GM12878 (cell line): Measurements from ENCODE around the gene CDH15. TPM values are rescaled to one million over a fixed set of nuclear protein-coding genes. Genes with fewer than 3 reads are reported as not detected.

Source experiments
- ATAC-seq: fragments of 200-7000 bp; cut with Tn5 transposase; 3 replicates; pipeline ENCODE4 v1.9.1; 2020; ENCODE audit warnings: mild to moderate bottlenecking, moderate library complexity
- BruUV-seq: library from RNA; stranded (reverse); fragments of 400-500 nt; replicated peaks from 2 replicates; lab custom pipeline; 2021; lab: Mats Ljungman, UMichigan
- CTCF ChIA-PET: fragments of 300-600 bp; sonication (Branson Sonifier 250); formaldehyde crosslinking; extraction: SDS; loops from one replicate; lab custom pipeline; 2021; ENCODE audit warnings: inconsistent platforms; lab: Yijun Ruan, JAX
- POLR2A ChIA-PET: fragments of 350-600 bp; formaldehyde crosslinking; extraction: SDS; loops from one replicate; lab custom pipeline; 2021; ENCODE audit warnings: inconsistent platforms; lab: Charles Lee
- RAD21 ChIA-PET: fragments of 300-600 bp; sonication (Branson Sonifier 250); formaldehyde crosslinking; loops from one replicate; lab custom pipeline; 2023; ENCODE audit warnings: antibody characterized with exemption; ENCODE audit not compliant: unreplicated experiment; lab: Charles Lee
- SMC1A ChIA-PET: fragments of 300-600 bp; sonication (Branson Sonifier 250); formaldehyde crosslinking; loops from one replicate; lab custom pipeline; 2023; ENCODE audit not compliant: unreplicated experiment, uncharacterized antibody; lab: Charles Lee
- DNase-seq: peaks from one replicate; pipeline ENCODE4 v3.0.0-alpha.2; 2011; ENCODE audit warnings: low read depth, low spot score
- FAIRE-seq: peaks from 3 replicates; lab custom pipeline; 2011; peaks lifted over from hg19 to GRCh38; lab: Jason Lieb, UNC
- H2AFZ ChIP-seq: 2 replicates; pipeline ENCODE4 v1.6.0; 2011; ENCODE audit warnings: low read depth, low read length, control low read depth; ENCODE audit not compliant: control insufficient read depth
- H3K27ac ChIP-seq: 2 replicates; pipeline ENCODE4 v1.5.1; 2011; ENCODE audit warnings: control low read depth; ENCODE audit not compliant: control insufficient read depth, insufficient read depth
- H3K27me3 ChIP-seq, 2 experiments: replicated peaks in 1 of 2; 2 replicates each; pipeline versions ENCODE4 v1.6.0 to v1.6.1; 2011; ENCODE audit warnings: low read length in 1 of 2; ENCODE audit not compliant: control insufficient read depth in 2 of 2, insufficient read depth in 2 of 2
- H3K36me3 ChIP-seq, 2 experiments: 2 replicates each; pipeline ENCODE4 v1.5.1; 2011; ENCODE audit warnings: low read length in 1 of 2; ENCODE audit not compliant: control insufficient read depth in 2 of 2, insufficient read depth in 2 of 2
- H3K4me1 ChIP-seq: 2 replicates; pipeline ENCODE4 v1.6.1; 2011; ENCODE audit warnings: mild to moderate bottlenecking, low read length, moderate library complexity, mixed read lengths; ENCODE audit not compliant: control insufficient read depth, insufficient read depth
- H3K4me2 ChIP-seq: 2 replicates; pipeline ENCODE4 v1.6.0; 2011; ENCODE audit warnings: control low read depth; ENCODE audit not compliant: control insufficient read depth, insufficient read depth
- H3K4me3 ChIP-seq: fragments of 200-600 bp; sonication (generic); 2 replicates; pipeline ENCODE4 v1.5.1; 2016
- H3K79me2 ChIP-seq: 2 replicates; pipeline ENCODE4 v1.6.0; 2011; ENCODE audit warnings: low read length; ENCODE audit not compliant: control insufficient read depth, insufficient read depth
- H3K9ac ChIP-seq: 2 replicates; pipeline ENCODE4 v1.8.0; 2011; ENCODE audit warnings: low read length, control low read depth, mixed read lengths; ENCODE audit not compliant: control insufficient read depth, insufficient read depth
- H3K9me3 ChIP-seq: replicated peaks from 3 replicates; pipeline ENCODE4 v1.5.1; 2011; ENCODE audit warnings: mild to moderate bottlenecking, low read length; ENCODE audit not compliant: control insufficient read depth, insufficient read depth
- H4K20me1 ChIP-seq: 2 replicates; pipeline ENCODE4 v1.6.0; 2011; ENCODE audit not compliant: control insufficient read depth, insufficient read depth
- BRCA1 ChIP-seq: IDR thresholded peaks from 2 replicates; pipeline ENCODE4 v1.6.1; 2011; ENCODE audit warnings: low read depth, low read length, improper control_type of control experiment
- CHD1 ChIP-seq: IDR thresholded peaks from 2 replicates; pipeline ENCODE4 v1.6.1; 2012; ENCODE audit warnings: low read depth, low read length, improper control_type of control experiment
- EGR1 ChIP-seq, 2 experiments: IDR thresholded peaks; 1 replicate in 1 of 2; 2 replicates in 1 of 2; pipeline ENCODE4 v1.6.1; 2011 to 2012; ENCODE audit warnings: low read depth in 2 of 2, low read length in 2 of 2, borderline replicate concordance in 1 of 2, mild to moderate bottlenecking in 1 of 2, moderate library complexity in 1 of 2
- IRF5 ChIP-seq: fragments of 450-650 bp; IDR thresholded peaks from 2 replicates; pipeline ENCODE4 v1.6.1; 2017; ENCODE audit warnings: borderline replicate concordance
- MYB ChIP-seq: fragments of 150-350 bp; IDR thresholded peaks from 2 replicates; pipeline ENCODE4 v1.6.1; 2014; ENCODE audit warnings: mild to moderate bottlenecking, low read depth, low read length, borderline replicate concordance
- NFIC ChIP-seq: IDR thresholded peaks from 2 replicates; pipeline ENCODE4 v1.6.1; 2012; ENCODE audit warnings: low read depth, mild to moderate bottlenecking, inconsistent platforms, low read length, moderate library complexity
- NR2C1 ChIP-seq: fragments of 450-650 bp; IDR thresholded peaks from 2 replicates; pipeline ENCODE4 v1.6.1; 2017; ENCODE audit warnings: antibody characterized with exemption, mild to moderate bottlenecking, moderate library complexity
- POLR2AphosphoS5 ChIP-seq: IDR thresholded peaks from 2 replicates; pipeline ENCODE4 v1.6.1; 2011; ENCODE audit warnings: mild to moderate bottlenecking, low read length, inconsistent platforms
- TAF1 ChIP-seq: IDR thresholded peaks from 2 replicates; pipeline ENCODE4 v1.6.1; 2011; ENCODE audit warnings: mild to moderate bottlenecking, low read depth, low read length, borderline replicate concordance
- TBL1XR1 ChIP-seq: IDR thresholded peaks from 2 replicates; pipeline ENCODE4 v1.6.1; 2012; ENCODE audit warnings: low read depth, low read length, improper control_type of control experiment
- TCF3 ChIP-seq: IDR thresholded peaks from 2 replicates; pipeline ENCODE4 v1.6.1; 2012; ENCODE audit warnings: low read depth, mild to moderate bottlenecking, low read length, borderline replicate concordance; ENCODE audit not compliant: insufficient read depth
- WRNIP1 ChIP-seq: IDR thresholded peaks from 2 replicates; pipeline ENCODE4 v1.6.1; 2011; ENCODE audit warnings: low read depth, low read length, improper control_type of control experiment, borderline replicate concordance
- ZNF217 ChIP-seq: fragments of 450-650 bp; IDR thresholded peaks from 2 replicates; pipeline ENCODE4 v1.6.1; 2017; ENCODE audit warnings: antibody characterized with exemption, mild to moderate bottlenecking
- ZNF274 ChIP-seq: IDR thresholded peaks from one replicate; pipeline ENCODE4 v1.8.0; 2011; ENCODE audit not compliant: insufficient read length, insufficient read depth
- WGBS: methylation state at CpG from one replicate; pipeline ENCODE4 v1.1.6; 2016; ENCODE audit warnings: low lambda C conversion rate; ENCODE audit not compliant: insufficient replicate concordance, insufficient coverage; ENCODE audit errors: missing lambda C conversion rate; 5-methylcytosine and 5-hydroxymethylcytosine counted together
- in situ Hi-C: fragments of 300-500 bp; cut with MboI; formaldehyde crosslinking; loops from 9 replicates; pipeline ENCODE4 v1.14.3; 2018; ENCODE audit warnings: mixed read lengths
- intact Hi-C: fragments of 100-400 bp; cut with micrococcal nuclease; formaldehyde crosslinking; loops from one replicate; pipeline ENCODE4 v1.14.2; 2022; ENCODE audit not compliant: unreplicated experiment
- polyA plus RNA-seq, 11 experiments: library from polyadenylated mRNA; depleted of rRNA in 4 of 11; unstranded in 6 of 11; stranded (reverse) in 5 of 11; fragments of >200 nt; fragmentation: Nextera tagmentation in 4 of 11; fragmentation: Illumina TruSeq in 1 of 11; extraction: Ambion mirVana in 4 of 11; extraction: Trizol in 1 of 11; gene quantifications; 1 replicate in 1 of 11; 2 replicates in 10 of 11; pipeline versions ENCODE4 v1.2.1 to v1.2.3, GENCODE V29; 2011 to 2016; ENCODE audit warnings: inconsistent platforms in 2 of 11, missing spikeins in 2 of 11, low read depth in 1 of 11
- total RNA-seq, 4 experiments: library from RNA; depleted of rRNA in 3 of 4; stranded (reverse); fragments of >200 nt in 3 of 4; fragmentation: Illumina TruSeq in 1 of 4; extraction: Trizol in 1 of 4; gene quantifications; 2 replicates each; pipeline versions ENCODE4 v1.2.1 to v1.2.3, GENCODE V29; 2013 to 2021
- TF ChIP-seq, protein P1 (sequence below): IDR thresholded peaks from 2 replicates; pipeline ENCODE4 v1.6.1; 2011; ENCODE audit warnings: low read depth, low read length, improper control_type of control experiment, borderline replicate concordance
- TF ChIP-seq, protein P2 (sequence below): fragments of 450-650 bp; IDR thresholded peaks from 2 replicates; pipeline ENCODE4 v1.6.1; 2017; ENCODE audit warnings: mild to moderate bottlenecking

Gene CDH15
- total and polyA plus RNA-seq, 10 of the 15 experiments (the other 5 are each of a cell fraction or from before 2014, with no cell fraction given), result 0.02 to 0.06 TPM; not detected in 8

DNA sequence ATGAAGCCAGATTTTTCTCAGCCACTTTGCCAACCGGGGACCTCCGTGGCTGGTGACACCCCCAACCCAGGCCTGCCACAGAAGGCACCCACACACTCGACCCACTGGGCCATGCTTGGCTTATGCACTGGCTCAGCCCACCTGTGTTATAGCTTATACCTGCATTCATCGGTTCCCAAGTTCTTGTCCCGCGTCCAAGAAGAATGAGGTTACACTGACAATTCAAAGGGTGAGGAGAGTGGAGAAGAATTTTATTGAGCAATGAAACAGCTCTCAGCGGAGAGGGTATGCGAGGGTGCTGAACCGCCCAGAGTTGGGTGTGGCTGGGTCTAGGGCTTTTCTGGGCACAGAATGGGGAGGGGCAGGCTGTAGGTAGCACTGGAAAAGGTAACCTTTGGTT, 22.2 kb upstream of the CDH15 start (continued):
- TF ChIP-seq, protein P1, sequence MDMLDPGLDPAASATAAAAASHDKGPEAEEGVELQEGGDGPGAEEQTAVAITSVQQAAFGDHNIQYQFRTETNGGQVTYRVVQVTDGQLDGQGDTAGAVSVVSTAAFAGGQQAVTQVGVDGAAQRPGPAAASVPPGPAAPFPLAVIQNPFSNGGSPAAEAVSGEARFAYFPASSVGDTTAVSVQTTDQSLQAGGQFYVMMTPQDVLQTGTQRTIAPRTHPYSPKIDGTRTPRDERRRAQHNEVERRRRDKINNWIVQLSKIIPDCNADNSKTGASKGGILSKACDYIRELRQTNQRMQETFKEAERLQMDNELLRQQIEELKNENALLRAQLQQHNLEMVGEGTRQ, result no peak
- no peak for TF ChIP-seq CHD1
- no peak for TF ChIP-seq BRCA1
- no peak for TF ChIP-seq MYB
- TF ChIP-seq WRNIP1, result no peak
- no peak for TF ChIP-seq ZNF217
- no peak for TF ChIP-seq EGR1 (IDR thresholded peaks at IDR 0.05; ENCODE audit: borderline replicate concordance in 1 of 2, low read depth in 2 of 2, low read length in 2 of 2)
- TF ChIP-seq ZNF274, result no peak

DNA sequence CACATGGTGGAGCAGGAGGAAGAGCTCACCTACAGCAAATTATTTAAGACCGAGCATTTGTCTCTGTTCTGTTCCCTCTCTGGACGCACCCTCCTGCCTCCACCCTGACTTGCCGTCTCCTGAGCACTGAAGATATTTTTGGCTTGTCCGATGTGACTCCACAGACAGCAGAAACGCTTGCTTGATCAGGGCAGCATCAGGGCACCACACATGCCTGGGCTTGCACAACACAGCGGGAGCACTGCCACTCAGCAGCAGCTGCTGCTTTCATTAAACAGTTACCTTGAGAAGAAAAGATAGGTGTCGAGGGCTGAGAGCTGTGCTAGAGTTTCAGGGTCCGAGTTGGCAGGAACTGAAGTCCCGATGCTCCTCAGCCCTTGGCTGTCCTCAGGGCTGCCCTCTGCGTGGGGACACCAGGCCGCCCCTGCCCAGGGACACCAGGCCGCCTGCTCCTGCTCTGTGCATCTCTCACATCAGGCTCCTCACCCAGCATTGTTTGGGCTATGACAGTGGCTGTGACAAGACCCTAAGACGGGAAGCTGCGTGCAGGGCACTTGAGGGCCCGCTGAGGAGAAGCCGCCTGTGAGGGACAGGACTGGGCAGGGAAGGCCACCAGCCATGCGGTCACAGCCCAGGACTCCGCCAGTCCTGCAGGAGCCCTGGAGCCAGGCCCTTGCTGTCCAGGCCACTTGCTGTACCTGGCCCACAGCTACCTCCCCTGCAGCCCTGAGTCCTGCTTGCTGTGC, 21.3 kb upstream of the CDH15 start:
- DNase-seq (no peak), FAIRE-seq (no peak), ATAC-seq (no peak)
- Histone ChIP-seq H3K27ac (no peak overlapping the region), H3K4me2 (no peak overlapping the region), H3K9ac (no peak overlapping the region), H3K9me3 (peaks cover 6% of the 10 kb centered on the region; the same call in 1 of the 3 replicates), H3K36me3 (peaks cover 7 to 9% of the 10 kb centered on the region in 2 experiments; a peak in 3 of 4 replicates), H3K4me3 (no peak overlapping the region), H2AFZ (no peak overlapping the region), H3K27me3 (no peaks in the 10 kb centered on the region), H4K20me1 (no peaks in the 10 kb centered on the region), H3K79me2 (no peaks in the 10 kb centered on the region), H3K4me1 (no peaks in the 10 kb centered on the region)
- in situ Hi-C loops, result no loop called here
- WGBS, result 94% methylated on average over 18 of the region's 18 CpGs
- CTCF ChIA-PET, result no interaction called here
- SMC1A ChIA-PET, result no interaction called here
- intact Hi-C loops, result no loop called here
- POLR2A ChIA-PET, result no interaction called here
- BruUV-seq, result no TSS peak
- RAD21 ChIA-PET, result no interaction called here
- TF ChIP-seq IRF5, result no peak
- TF ChIP-seq, protein P2, sequence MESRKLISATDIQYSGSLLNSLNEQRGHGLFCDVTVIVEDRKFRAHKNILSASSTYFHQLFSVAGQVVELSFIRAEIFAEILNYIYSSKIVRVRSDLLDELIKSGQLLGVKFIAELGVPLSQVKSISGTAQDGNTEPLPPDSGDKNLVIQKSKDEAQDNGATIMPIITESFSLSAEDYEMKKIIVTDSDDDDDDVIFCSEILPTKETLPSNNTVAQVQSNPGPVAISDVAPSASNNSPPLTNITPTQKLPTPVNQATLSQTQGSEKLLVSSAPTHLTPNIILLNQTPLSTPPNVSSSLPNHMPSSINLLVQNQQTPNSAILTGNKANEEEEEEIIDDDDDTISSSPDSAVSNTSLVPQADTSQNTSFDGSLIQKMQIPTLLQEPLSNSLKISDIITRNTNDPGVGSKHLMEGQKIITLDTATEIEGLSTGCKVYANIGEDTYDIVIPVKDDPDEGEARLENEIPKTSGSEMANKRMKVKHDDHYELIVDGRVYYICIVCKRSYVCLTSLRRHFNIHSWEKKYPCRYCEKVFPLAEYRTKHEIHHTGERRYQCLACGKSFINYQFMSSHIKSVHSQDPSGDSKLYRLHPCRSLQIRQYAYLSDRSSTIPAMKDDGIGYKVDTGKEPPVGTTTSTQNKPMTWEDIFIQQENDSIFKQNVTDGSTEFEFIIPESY, result no peak
- TF ChIP-seq POLR2AphosphoS5, result no peak
- TF ChIP-seq TBL1XR1, result no peak
- no peak for TF ChIP-seq NFIC
- no peak for TF ChIP-seq TCF3
- TF ChIP-seq TAF1, result no peak
- no peak for TF ChIP-seq NR2C1
